ENCODE data around the gene ZP2. TPM values are rescaled to one million over a fixed set of nuclear protein-coding genes. Genes with fewer than 3 reads are reported as not detected.

The ZP2 gene
- total RNA-seq, 1 experiment from 2014 or later: not detected

GRCh38 chr16:21253470-21253869 lies 42.1 kb upstream of the ZP2 start:
- no peak overlapping the region for H3T11ph ChIP-seq (ENCODE audit: low read length)
- Mint-ChIP-seq H3K27ac (no peak overlapping the region), H3K27me3 (ENCODE audit: low read depth) (peaks cover 11% of the 10 kb centered on the region), H3K4me1 (no peaks in the 10 kb centered on the region), H3K36me3 (ENCODE audit: insufficient read depth in 1 of 3, low read depth in 3 of 3) (0 out of 7 replicates have a peak, but pooled peaks cover 0 to 1% (median 0%) of the 10 kb centered on the region in 3 experiments), H3K9me3 (no peaks in the 10 kb centered on the region; a peak in 1 of 5 replicates), H3K4me3 (no peak overlapping the region)
- H2AFZ ChIP-seq (ENCODE audit: low read length): no peak overlapping the region
- no peak overlapping the region for H2BK120ac ChIP-seq (ENCODE audit: low read depth, low read length, poor library complexity, severe bottlenecking)
- H3K27me3 ChIP-seq (ENCODE audit: insufficient read depth, low read length): no peaks in the 10 kb centered on the region
- H3K23me2 ChIP-seq (ENCODE audit: insufficient read length, low read depth, low read length, poor library complexity, severe bottlenecking): no peaks in the 10 kb centered on the region
- no peak overlapping the region for H4K8ac ChIP-seq (replicated peaks; ENCODE audit: insufficient read length, low read depth, low read length)
- H3K4me2 ChIP-seq (ENCODE audit: insufficient read depth, insufficient read length, low read length): no peak overlapping the region
- H3K79me2 ChIP-seq (ENCODE audit: insufficient read depth, low read length): no peaks in the 10 kb centered on the region
- no peak overlapping the region for H3K27ac ChIP-seq (ENCODE audit: insufficient read length, low read depth, low read length)
- no CpG with 5 or more reads among the region's 3 CpGs for WGBS (ENCODE audit: extremely low coverage, insufficient read length, low lambda C conversion rate)
- no peaks in the 10 kb centered on the region for H4K20me1 ChIP-seq (ENCODE audit: control insufficient read depth, insufficient read depth, insufficient read length)
- H2BK5ac ChIP-seq (ENCODE audit: insufficient read length, low read length): no peak overlapping the region
- H3K14ac ChIP-seq (ENCODE audit: insufficient read depth, low read length): no peak overlapping the region
- H3K4ac ChIP-seq (ENCODE audit: low read depth, low read length): no peak overlapping the region
- TF ChIP-seq CTCF (conservative IDR thresholded peaks at IDR 0.05): peak; percentile 43; the same call in 2 of the 3 replicates
- no peak overlapping the region for H2BK12ac ChIP-seq (ENCODE audit: insufficient read length, low read depth, low read length)
- H2BK20ac ChIP-seq (ENCODE audit: low read depth, low read length, poor library complexity, severe bottlenecking): no peak overlapping the region
- no peak overlapping the region for H3K56ac ChIP-seq (ENCODE audit: insufficient read length, low read depth, low read length)
- no peak overlapping the region for H3K18ac ChIP-seq (ENCODE audit: insufficient read length, low read depth, low read length)
- H2BK15ac ChIP-seq (ENCODE audit: low read depth, low read length): no peak overlapping the region
- no peak overlapping the region for H4K91ac ChIP-seq (ENCODE audit: insufficient read length, low read depth, low read length)
- H3K79me1 ChIP-seq (ENCODE audit: insufficient read depth, low read depth, low read length, poor library complexity, severe bottlenecking): no peaks in the 10 kb centered on the region
- no peak overlapping the region for H4K5ac ChIP-seq (ENCODE audit: insufficient read length, low read depth, low read length)
- H3K4me1 ChIP-seq (ENCODE audit: insufficient read depth, low read length): no peaks in the 10 kb centered on the region
- no peak overlapping the region for H3K23ac ChIP-seq (ENCODE audit: insufficient read length, low read depth, low read length)
- no peak overlapping the region for H3K9ac ChIP-seq (ENCODE audit: extremely low read depth, insufficient read length, low read length)
- H2AK5ac ChIP-seq (ENCODE audit: insufficient read length, low read length): no peak overlapping the region
- no peak for DNase-seq
- no peaks in the 10 kb centered on the region for H3K9me3 ChIP-seq (ENCODE audit: control insufficient read depth, low read depth, low read length)
